ENCODE results near the gene CXCL13.
"Not testable (repeated sequence)": the region's sequence is repeated elsewhere in the genome, so short reads cannot be mapped to it uniquely, and the experiment has no call there.

Gene CXCL13, protein sequence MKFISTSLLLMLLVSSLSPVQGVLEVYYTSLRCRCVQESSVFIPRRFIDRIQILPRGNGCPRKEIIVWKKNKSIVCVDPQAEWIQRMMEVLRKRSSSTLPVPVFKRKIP

GRCh38 chr4:77605210-77605902, at the start of gene CXCL13:
Gene CXCL13, plus strand, starts transcription at chr4:77605820. Its CDS starts 46 bp downstream, at chr4:77605866.
- DNase-seq (ENCODE audit: low read depth in 2 of 2): no peak

DNA sequence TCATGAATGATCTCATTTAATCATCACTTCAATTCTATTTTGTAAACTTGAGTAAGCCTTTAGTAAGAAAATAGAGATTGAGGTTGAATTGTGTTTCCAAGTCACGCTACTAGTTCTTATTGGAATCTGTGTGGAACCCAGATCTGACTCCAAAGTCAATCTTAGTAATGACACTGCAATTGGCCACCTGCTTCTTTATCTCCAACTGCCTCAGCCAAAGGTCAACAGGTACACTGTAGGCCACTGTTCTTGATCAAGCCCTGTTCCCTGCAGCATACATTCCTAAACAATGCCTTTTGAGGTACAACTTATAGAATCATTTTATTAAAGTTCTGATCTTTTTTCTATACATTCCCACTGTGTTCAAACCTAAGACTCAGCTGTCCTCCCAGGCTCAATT, 45.5 kb upstream of the CXCL13 start:
- no peak for DNase-seq (ENCODE audit: low read depth in 2 of 2)

DNA sequence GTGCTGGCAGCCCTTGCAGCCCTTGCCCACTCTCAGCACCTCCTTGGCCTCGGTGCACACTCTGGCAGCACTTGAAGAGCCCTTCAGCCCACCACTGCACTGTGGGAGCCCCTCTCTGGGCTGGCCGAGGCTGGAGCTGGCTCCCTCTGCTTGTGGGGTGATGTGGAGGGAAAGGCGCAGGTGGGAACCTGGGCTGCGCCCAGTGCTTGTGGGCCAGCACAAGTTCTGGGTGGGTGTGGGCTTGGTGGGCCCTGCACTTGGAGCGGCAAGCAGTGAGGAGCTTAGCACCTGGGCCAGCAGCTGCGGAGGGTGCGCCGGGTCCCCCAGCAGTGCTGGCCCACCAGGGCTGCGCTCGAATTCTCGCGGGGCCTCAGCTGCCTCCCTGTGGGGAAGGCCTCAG, 43.9 kb upstream of the CXCL13 start:
- not testable (repeated sequence) for DNase-seq (ENCODE audit: low read depth in 2 of 2)

GRCh38 chr4:77564231-77564630, 41.4 kb upstream of the CXCL13 start:
- DNase-seq (ENCODE audit: low read depth in 2 of 2): no peak

GRCh38 chr4:77566148-77566547, 39.5 kb upstream of the CXCL13 start:
- no peak for DNase-seq (ENCODE audit: low read depth in 2 of 2)

DNA sequence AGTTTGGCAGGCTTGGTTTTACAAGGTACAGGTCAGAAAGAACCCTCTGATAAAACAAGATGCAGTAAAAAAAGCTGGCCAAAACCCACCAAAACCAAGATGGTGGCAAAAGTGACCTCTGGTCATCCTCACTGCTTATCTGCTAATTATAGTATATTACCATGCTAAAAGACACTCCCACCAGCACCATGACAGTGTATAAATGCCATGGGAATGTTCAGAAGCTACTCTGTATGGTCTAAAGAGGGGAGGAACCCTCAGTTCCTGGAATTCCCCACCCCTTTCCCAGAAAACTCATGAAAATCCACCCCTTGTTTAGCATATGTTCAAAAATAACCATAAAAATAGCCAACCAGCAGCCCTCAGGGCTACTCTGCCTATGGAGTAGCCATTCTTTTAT, 38.1 kb upstream of the CXCL13 start:
- DNase-seq (ENCODE audit: low read depth in 2 of 2): no peak

GRCh38 chr4:77570508-77571214, 35.0 kb upstream of the CXCL13 start:
- DNase-seq (ENCODE audit: low read depth in 2 of 2): not testable (repeated sequence)

DNA sequence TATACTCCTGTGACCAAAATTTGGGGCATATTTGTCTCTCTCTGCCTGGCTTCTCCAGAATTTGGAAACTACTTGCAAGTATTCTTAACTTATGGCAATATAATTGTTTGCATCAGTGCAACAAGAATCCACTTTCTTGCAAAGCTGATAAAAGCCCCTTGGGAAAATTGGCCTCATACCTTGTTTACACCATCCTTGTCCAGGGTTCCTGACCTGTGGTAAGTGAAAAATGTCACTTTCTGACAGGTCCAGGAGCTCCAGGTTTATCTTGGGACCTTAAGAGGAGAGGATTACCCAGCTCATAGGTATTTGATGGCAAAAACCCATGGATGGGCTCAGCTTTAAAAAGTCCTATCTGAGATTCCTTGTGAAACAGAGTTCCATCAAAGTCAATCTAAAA, 29.3 kb upstream of the CXCL13 start:
- no peak for DNase-seq (ENCODE audit: low read depth in 2 of 2)

DNA sequence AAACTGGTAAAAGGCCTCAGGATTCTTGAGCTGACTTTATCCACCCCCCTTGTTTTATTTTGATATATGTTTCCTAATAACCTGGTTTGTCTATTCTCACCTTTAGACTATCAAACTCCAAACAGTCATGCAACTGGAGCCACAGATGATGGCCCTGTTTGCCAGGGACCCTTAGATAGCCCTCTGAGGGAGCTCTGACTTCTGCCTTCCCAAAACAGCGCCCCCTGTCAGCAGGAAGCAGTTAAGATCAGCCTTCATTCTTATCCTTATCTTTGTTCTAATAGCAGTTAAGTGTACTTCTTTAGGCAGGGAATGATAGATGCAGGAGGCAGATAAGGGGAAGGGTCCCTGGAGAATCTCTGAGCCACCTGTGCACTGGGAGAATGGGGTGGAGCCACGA, 27.5 kb upstream of the CXCL13 start:
- no peak for DNase-seq (ENCODE audit: low read depth in 2 of 2)

DNA sequence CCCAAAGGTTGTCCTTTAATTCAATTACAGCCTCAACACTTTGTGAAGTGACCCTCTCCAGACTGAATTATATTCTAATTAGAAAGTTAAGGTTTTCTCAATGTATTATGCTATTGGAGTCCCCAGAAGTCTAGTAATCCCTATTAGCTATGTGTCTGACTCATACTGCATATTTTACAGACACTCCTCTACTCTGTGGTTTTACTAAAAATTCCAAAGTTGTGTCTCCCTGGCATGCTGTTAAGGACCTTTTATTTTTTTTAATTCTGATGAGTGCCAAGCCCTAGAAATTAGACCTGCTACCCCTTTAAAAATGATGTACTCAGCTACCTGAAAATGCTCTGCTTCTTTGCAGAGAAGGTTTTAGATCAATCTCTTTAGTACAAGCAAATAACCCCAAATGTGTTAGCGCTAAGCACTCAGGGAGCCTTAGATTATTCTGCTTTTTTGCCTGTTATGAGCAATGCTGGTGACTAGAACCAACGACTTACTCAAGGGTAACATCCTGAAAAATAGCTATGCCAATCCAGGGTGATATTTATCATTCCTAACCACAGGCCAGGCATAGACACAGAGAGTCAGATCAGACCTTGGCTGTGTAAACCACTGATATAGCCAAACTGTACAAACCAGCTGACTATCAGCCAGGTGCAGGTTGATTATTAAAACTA, 26.1 kb upstream of the CXCL13 start:
- no peak for DNase-seq (ENCODE audit: low read depth in 2 of 2)

DNA sequence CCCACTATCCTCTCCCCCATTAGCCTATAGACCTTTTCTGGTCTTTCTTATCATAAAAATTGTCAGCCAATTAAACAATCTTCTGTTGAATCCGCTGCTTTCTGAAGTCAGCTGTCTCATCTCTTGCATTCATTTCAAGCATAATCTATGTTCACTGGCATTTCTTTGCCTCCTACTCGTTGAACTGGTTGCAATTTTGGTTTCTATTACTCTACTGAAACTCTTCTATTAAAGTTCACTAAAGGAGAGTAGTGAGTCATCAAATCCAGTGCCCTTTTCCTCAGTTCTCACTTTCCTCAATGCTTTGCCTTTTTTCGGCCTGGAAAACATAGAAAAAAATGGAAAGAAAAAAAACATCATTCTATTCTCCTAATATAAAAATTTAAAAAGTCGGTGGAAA, 23.9 kb upstream of the CXCL13 start:
- no peak for DNase-seq (ENCODE audit: low read depth in 2 of 2)

GRCh38 chr4:77582156-77582555, 23.5 kb upstream of the CXCL13 start:
- DNase-seq (ENCODE audit: low read depth in 2 of 2): no peak

GRCh38 chr4:77582711-77583110, 22.9 kb upstream of the CXCL13 start:
- no peak for DNase-seq (ENCODE audit: low read depth in 2 of 2)

DNA sequence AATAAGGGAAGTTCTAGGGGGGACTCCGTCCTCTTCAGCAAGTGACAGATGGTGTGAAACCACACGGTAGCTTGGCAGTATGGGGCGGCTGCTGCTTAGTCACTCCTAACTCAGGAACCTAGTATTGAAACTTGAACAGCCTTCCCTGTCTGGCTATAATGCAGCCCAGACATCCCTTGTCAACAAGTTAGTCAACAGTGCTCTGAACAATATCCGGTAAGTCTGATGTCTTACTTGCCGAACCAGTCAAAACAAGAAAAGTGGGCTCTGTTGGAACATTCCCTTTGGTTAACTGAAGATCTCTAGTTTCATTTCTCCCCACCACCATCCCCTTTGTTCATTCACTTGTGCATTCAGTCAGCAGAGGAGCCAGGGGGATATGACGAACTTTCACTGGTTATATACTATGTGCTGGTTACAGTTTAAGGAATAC, 18.7 kb upstream of the CXCL13 start:
- peak; percentile 9 to 27 for DNase-seq (ENCODE audit: low read depth in 2 of 2)

- no peak for DNase-seq (ENCODE audit: low read depth in 2 of 2)
Measured at GRCh38 chr4:77590482-77590881, 15.1 kb upstream of the CXCL13 start.

DNA sequence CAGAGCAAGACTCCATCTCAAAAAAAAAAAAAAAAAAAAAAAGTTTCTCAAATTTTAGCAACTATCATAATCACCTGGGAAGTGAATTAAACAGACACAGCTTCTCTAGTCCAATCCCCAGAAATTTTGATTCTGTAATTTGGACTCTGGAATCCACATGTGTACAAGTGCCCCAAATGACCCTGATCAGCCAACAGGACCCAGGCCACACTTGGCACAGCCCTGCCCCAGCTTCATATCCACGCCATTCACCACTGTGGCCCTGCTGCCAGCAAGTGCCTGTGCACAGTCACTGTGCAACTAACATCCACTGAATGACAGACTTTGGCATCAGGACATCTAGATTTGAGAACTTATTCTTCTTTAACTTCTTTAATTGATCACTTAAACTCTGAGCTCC, 14.1 kb upstream of the CXCL13 start:
- no peak for DNase-seq (ENCODE audit: low read depth in 2 of 2)

DNA sequence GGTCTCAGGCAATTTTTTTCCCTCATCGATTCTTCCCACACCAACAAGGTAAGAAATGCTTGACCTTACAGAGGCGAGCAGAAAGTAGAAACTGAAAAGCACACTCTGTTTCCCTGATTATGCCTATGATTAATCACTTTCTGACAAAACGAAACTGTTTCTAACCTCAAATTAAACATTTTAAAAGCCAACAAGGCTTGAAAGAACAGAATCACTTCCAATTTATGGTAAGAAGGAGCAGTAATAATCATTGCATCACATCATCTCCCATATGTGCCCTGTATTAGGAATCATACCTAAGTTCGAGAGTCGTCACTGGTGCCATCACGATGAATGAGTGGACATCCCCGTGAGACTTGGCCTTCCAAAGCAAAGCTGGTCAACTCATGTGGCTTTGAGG, 12.5 kb upstream of the CXCL13 start:
- DNase-seq (ENCODE audit: low read depth in 2 of 2): no peak

GRCh38 chr4:77593993-77594392, 11.6 kb upstream of the CXCL13 start:
- DNase-seq (ENCODE audit: low read depth in 2 of 2): no peak

- no peak for DNase-seq (ENCODE audit: low read depth in 2 of 2)
Measured at GRCh38 chr4:77595364-77595973, 10.2 kb upstream of the CXCL13 start.

GRCh38 chr4:77599378-77599777, 6.2 kb upstream of the CXCL13 start:
- no peak for DNase-seq (ENCODE audit: low read depth in 2 of 2)

GRCh38 chr4:77600521-77601451, 4.8 kb upstream of the CXCL13 start:
- DNase-seq (ENCODE audit: low read depth in 2 of 2): no peak
